GM21526 (cell line): ENCODE measurements around the gene PRKN.

ENCODE experiments used
- ATAC-seq: cut with Tn5 transposase; IDR thresholded peaks from one replicate; pipeline ENCODE4 v1.9.1; 2021; ENCODE audit warnings: moderate library complexity; ENCODE audit not compliant: unreplicated experiment, low FRiP score

Gene PRKN

DNA sequence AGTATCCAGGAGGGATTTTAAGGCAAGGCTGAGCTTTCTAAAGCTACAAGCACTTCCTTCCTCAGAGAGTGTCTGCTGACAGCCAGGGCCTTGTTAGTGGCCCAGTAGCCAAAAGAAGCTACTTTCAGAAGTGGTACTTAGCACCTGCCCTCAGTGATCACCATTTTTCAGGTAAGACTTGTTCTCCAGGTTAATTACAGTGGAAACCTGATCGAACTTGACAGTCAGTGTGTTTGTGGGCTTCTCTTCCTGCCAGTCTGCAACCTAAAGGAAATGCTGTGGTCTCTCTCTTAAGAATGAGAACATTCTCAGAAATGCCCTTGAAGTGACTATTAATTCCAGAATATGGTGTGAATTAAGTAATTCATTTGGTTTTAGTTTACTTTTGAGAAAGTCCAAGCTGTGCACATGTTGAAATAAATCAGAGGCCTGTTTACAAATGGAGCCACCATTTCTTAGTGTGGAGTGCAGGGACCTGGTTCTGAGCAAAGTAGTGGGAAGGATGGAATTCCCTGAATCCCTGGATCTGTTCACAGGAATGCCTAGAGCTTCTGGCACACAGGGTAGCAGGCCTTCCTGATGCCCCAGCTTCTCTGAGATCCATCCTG, 1268.5 kb downstream of the PRKN start:
- ATAC-seq = no peak

DNA sequence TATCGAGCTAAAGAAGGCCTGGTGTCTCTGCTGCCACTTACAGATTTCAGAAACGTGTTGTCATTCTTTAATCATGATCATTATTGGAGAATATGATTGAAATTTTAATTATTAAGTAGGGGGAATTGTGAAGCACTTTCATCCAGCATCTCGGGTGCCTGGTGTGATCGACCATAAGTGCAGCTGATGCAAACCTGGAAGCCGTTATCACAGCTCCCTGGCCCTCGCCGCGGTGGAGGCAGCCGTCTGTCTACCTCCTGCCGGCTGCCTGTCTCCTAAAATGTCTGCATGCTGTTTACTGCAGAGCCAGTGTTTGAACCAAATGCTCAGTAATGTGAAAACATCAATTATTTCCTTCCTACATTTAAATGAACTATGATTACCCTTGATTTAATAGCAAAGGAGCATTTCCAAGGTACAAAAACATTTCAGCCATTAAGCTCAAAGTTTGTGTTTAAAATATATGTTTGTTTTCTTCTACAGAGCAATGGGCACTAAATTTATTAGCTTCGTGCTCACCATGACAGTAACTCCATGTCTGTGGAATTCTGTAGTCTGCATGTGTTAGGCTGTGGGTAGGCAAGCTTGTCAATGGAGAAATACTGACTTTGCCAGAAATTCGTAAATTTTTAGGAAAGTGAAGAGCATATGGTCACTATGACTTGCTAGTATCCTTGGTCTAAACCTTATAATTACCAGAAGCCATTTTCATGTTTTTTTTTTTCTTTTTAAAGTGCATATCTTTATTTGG, 1269.2 kb downstream of the PRKN start:
- no peak for ATAC-seq

DNA sequence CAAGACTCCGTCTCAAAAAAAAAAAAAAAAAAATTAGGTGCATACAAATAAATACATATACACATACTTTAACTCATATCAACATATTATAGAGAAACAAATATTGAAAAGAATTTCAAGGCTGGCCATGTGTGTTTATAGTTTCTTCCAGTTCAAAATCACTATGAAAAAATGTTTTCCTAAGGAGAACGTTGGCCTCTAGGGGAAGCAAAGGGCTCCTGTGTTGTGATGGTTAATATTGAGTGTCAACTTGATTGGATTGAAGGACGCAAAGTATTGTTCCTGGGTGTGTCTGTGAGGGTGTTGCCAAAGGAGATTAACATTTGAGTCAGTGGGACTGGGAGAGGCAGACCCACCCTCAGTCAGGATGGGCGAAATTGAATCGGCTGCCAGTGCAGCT, 1271.7 kb downstream of the PRKN start:
- no peak for ATAC-seq

DNA sequence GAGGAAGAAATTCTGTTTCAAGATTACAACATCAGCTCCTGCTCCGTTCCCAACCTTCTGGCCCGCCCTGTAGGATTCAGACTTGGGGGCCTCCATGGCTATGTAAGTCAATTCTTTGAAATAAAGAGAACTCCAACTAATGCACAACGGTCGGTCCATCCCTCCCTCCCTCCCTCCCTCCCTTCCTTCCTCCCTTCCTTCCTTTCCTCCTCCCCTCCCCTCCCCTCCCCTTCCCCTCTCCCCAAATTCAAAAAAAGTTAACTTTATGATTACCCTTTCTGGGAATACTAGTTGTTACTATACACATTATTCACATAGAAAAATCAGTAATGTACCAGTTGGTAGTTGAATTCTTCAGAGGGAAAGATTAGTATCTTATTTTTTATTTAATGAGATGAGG, 1274.0 kb downstream of the PRKN start:
- no peak for ATAC-seq

DNA sequence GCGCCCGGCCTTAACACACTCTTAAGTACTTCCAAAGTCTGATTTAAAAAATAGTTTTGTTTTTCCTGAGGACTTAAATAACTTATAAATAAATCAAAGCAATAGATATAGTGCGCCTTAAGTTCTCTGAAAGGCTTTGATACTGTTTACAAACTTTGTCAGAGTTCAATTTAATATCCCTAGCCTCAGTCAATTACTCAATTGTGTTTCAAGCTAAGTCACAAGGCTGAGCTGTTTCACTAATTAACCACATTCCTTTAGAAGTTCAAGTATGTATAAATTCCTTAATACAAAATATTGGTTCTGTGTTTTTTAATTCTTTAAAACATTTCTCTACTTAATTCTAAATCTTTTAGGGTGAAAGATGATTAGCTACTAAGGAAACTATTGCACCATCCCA, 1275.3 kb downstream of the PRKN start:
- no peak for ATAC-seq

DNA sequence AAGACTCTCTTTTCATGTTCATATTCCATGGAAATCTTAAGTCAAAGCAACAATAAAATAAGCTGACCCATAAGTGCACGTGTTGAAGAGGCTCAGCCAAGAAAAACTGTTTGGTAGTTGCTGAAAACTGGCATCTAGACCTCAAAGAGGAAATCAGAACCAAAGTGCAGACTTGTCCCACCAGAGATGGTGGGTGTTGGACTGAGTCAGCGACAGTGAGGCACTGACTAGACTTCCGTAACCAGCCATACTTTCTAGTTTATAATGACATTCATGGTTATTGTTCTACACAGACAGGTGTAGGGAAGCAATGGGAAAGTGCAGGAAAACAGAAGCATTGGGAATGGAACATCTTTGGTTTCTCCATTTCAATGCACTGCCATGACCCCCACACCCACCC, 1278.0 kb downstream of the PRKN start:
- ATAC-seq = no peak

DNA sequence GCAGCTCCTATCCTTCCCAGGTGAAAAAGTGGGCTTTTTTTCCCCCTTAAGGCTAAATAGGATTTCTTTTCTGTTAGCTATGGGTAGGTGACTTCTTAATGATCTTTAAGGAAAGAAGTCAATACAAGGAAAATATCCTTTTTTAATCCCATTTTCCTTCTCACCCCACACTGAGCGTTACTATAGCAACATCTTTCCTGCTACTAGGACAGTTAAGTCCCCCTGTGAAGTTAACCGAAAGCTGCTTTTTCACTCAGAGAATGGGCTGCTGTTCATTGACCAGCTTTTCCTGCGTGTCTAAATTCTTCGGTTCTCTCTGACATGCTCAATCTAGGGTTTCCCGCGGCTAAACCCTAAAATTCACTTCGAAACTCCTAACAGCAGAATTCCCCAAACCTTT, 1280.6 kb downstream of the PRKN start:
- no peak for ATAC-seq

DNA sequence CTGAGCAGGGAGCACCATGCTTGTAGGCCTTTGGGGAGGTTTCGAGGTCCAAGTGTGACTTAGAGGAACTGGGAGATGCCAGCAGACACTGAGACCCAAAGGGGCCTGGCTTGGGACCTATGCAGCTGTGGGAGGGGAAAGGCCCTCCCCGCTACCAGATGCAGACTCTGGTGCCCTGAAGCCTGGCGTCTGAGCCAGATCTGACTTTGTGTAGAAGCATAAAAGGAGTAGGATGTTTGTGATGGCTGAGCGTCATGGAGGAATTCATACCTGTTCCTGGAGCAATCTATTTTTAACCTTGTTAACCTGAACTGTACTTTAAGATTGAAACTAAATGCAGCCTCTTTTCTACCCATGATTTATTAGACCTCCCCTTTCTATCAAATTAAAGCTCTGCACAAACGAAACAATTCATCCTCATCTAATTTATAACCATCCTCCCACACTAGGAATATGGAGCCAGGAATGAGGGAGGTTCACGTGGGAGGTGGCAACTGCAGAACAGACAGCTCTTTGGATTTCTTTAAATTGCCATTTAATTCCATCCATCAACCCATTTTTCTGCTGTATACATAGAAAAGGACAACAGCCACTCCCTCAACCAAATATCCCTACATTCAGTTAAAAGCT, 1281.2 kb downstream of the PRKN start:
- ATAC-seq = no peak

DNA sequence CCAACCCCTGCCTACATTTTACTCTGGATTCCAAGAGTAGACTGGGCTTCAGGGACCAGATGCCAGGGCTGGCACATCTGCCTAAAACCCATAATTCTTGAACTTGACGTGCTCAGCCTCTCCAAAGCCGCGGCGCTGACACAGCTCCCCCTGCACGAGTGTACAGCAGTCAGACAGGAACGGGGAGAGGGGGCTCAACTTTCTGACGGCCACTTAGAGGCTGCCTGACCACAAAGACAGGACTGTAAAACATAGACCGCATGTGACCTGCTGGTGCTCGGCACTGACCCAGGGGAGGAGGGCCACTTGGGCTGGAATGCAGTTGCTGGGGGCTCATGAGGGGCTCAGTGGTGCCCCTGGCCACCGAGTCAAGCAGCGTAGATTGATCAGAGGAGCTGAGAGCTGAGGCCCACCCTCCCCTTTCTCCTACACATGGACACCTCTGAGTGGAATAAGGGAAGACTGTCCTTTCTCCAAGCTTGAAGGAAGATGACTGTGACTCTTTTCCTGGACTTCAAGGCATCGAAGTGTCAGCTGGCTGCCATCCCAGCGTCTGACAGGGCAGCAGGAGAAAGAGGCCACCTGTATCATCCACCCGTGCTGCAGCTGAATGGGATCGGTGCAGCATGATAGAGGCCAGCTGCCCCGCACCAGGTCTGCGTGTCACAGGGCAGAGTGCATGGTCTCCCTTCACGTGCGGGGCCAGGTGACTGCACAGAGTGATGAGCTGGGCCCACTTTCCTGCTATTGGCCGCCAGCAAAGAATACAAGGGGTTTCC, 1282.4 kb downstream of the PRKN start:
- no peak for ATAC-seq

DNA sequence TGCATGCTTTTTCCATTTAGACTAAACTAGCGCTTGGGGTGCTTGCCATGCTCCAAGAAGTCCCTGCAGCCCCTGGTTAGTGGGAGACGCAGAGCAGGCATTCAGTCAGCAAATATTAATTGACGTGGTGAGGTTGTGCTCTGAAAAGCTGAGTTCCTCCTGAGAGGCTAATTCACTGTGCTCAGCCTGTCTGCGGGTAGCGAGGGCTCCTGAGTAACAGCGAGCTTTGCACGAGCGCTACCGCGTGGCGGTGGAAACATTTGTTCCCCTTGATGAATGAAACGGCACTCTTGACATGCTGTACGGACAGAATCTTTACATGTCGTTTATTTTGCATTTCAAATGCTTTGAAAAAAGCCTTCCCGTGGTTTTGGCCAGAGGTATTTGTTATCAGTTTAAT, 1283.1 kb downstream of the PRKN start:
- ATAC-seq = no peak

DNA sequence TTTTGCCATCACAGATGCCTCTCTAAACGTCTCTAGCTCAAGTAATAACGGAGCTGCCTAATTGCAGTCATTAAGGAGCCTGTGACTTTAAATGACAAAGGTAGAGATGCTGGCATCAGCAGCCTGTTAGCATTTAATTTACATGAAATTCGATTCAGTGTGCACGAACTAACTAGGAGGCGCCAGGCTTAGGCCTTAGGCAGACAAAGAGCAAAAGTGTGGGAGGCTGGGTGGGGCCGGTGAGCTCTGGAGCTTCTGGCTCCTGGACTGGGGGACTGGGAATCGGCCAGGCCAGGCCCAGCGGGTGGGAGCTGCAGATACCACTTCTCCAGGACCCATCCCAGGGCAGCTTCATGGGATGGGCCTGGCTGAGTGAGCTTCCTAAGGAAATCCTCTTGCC, 1283.7 kb downstream of the PRKN start:
- no peak for ATAC-seq

DNA sequence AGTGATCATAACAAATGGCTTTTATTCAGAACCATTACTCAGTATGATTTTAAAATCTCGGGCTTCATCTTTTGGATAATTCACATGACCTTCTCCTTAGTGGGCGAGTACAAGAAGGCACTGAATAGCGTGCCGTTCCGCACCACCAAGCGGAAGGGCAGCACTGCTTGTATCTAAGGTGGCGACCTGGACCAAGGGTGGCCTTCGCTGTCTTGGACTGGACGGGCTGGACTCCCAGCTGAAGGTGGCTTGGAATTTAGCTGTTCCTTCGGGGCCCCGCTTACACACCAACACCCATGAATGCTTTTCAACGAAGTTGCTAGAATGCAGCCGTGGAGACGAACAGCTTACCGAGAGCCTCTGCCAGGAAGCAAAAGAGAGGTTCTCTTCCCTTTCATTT, 1285.1 kb downstream of the PRKN start:
- ATAC-seq = no peak

DNA sequence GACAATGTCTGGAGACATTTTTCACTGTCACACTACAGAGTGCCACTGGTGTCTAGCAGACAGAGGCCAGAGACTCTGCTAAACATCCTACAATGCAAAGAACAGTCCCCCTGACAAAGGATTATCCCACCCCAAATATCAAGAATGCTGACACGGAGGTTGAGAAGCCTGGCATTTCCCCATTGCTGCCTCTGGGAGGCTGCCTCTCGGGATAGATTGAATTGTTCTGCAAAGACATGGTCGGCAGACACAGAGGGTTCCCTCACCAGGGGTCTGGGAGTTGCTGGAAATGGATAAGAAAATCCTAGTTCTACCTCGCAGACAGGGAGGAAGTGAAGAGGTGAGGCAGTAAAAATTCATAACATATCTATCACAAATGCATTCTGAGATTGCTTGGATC, 1287.3 kb downstream of the PRKN start:
- no peak for ATAC-seq

DNA sequence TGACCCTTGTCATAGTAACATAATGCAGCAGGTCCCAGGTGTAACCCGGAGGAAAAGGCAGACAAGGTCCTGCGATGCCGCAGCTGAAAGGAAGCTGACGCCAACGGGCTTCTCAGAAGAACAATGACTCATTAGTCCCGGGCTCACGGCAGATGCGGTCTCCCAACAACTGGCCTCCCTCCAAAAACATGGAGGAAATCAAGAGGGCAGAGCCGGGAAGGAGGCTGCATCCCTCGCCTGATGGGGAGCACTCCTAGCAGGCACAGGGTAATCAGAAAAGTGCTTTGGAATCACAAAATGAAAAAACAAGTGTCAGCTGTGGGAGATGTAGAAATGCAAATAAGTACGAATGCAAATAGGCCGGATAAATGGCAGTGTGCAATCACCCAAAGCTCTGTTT, 1288.5 kb downstream of the PRKN start:
- no peak for ATAC-seq

DNA sequence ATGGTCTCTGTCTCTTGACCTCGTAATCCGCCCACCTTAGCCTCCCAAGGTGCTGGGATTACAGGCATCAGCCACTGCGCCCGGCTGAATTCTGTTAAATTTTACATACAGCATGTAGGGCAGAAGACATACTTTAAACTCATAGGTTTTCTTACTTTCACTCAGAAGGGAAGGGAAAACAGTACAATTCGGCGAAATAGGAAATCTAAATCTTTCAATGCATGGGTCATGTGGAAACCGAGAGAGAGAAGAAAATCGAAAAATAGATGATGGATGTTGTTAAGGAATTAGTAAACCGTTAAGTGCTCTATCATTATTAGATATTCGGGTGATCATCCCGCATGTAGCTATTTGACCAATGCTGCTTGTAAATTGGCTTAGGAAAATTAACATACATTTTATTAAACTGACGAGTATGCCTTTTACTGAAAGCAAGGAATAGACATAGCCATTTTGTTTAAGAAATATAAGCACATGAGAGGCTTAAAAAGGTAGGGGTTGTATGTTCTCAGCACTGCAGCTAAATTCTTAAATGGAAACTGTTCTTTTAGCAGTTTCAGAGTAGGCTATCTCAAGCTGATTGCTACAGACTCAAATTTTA, 1289.0 kb downstream of the PRKN start:
- no peak for ATAC-seq

DNA sequence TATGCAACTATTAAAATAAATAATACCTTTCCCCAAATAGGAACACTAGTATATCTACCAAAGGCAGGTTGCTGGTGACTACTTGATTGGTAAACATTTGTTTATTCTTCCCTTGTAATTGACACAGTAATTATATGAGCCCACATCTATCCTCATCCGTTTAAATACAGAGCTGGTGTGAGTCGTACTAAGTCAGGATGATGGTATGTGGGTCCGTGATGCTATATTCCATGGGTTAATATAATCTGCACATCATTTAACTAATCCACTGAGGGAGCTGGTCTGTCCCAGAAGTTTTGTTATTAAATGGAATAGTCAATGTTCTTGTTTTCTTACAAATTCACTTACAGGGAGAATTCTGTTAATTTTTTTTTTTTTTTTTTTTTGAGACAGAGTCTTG, 1289.7 kb downstream of the PRKN start:
- ATAC-seq = no peak

DNA sequence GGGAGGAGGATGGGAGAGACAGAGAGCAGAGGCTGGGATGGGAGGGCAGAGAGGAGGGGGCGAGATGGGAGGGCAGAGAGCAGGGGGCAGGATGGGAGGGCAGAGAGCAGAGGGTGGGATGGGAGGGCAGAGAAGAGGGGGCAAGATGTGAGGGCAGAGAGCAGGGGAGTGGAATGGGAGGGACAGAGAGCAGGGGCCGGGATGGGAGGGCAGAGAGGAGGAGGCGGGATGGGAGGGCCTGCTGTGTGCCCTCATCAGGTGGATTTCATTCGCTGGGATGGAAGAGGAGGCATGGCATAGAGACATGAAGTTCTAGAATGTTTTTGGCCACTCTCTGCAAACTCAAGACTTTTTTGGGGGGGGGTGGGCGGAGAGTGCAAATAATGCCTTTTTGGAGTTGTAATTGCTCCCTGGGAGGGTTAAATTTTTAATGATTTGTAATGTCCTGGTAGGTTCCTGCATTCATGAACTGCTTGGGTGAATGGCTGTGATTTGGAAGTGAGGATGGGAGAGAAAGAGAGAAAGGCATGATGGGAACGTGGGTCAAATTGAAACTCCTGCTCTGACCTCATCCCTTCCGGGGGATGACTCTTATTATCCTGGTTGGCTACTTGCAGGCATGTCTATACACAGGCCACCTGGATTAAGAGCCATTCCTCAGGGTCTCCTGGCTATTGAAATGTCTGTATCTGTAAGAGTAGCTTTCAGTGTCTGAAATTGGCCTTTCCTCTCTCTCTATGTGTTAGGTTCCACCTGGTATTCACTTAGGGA, 1291.3 kb downstream of the PRKN start:
- ATAC-seq = no peak

DNA sequence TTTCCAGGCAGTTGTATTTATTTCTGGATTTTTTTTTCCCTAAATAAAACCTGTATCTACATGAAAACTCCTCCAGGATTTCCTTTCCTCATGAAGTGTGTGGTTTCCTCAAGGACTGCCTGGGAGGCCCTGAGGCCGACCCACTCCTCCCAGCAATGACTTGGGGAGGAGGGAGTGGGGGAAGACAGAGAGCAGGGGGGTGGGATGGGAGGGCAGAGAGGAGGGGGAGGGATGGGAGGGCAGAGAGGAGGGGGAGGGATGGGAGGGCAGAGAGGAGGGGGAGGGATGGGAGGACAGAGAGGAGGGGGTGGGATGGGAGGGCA, 1291.9 kb downstream of the PRKN start:
- no peak for ATAC-seq

DNA sequence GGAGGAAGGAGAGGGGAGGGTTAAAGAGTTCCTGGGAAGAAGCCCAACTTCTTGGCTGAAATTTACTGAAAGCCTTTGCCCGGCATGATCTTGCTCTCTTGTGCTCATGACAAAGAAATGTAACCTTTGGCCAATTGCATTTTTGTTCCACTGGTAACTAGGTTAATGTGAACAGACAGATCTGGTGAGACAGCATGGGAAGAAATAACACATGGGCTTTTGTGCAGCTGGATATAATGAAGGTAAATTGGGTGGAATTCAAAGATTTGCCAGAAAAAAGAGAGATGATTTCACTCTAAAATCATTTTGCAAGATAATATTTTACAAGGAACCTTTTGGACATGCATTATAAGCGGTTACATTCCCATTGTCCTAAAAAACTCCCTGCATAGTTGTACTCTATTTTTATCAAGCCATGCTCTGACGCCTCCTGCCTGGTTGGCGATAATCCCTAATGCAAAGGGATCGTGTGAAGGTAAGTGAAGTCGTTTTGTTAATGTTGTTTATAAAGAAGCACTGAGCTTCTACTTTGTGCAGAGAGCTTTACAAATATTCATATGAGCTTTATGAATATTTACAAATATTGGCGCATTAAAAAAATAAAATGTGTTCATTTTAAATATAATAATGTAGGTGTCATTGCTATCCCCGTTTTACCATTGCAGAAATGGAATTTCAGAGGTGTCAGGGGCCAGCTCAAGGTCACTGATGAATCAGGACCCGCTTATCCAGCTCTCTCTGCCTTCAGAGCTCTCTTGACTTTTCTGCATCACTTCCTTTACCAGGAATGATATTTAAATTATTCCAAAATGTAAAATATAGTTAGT, 1292.4 kb downstream of the PRKN start:
- no peak for ATAC-seq

DNA sequence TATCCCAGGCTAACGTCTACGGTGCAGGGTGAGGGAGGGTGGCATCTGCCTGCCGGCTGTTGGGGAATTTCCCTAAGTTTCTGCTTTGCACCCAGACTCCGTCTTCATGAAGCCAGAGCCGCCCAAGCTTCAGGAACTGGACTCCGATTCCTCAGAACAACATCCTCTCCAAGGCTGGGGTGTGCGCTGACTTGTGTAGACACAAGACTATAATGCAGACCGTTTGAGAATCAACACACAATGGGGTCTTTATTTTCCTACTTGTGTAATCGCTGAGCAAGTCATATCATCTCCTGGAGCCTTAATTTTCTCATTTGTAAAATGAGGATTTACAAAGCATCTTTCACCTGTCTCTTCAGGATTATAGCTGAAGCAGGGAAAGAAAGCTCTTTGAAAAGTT, 1293.2 kb downstream of the PRKN start:
- no peak for ATAC-seq
